NCI-H526 (cell line): Measurements from ENCODE around the gene CMSS1.
"Not testable (repeated sequence)": the region's sequence is repeated elsewhere in the genome, so short reads cannot be mapped to it uniquely, and the experiment has no call there.

Source experiments
- DNase-seq, 2 experiments: peaks; one replicate each; lab custom pipeline; 2025; lab: John Stamatoyannopoulos, UW

CMSS1 gene

DNA sequence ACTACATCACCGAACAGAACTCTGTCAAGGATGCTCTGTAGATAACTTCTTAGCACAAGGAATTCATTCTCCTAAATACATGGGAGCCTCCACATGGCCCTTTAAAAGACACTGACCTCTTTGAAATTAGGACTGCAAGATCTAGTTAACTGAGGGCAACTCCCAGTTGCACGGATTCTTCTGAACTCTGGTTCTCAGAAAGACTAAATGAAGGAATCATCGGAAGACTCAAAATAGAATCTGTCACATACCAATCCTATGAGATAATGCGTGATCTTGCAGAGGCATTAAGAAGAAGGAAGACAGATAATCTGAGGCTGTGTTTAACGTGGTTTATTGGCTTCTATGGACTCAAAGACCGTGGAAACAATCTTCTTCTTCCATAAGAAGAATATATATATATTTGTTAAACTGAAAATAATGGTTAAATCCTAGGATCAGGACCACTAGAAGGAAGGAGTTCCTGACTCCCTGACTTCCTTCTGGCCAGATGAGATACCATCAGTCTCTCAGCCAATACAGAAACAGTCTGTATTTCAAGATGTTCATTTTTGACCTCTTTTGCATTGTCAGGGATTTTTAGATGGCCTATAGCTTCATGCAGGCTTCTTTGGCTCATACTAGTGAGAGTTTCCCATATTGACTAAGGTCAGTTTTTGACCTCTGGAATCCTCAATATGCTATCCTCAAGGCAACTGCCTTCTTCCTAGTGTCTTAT is 409.2 kb downstream of the CMSS1 start:
- no peak for DNase-seq

GRCh38 chr3:100227511-100227921 is 409.9 kb downstream of the CMSS1 start:
- DNase-seq = no peak

DNA sequence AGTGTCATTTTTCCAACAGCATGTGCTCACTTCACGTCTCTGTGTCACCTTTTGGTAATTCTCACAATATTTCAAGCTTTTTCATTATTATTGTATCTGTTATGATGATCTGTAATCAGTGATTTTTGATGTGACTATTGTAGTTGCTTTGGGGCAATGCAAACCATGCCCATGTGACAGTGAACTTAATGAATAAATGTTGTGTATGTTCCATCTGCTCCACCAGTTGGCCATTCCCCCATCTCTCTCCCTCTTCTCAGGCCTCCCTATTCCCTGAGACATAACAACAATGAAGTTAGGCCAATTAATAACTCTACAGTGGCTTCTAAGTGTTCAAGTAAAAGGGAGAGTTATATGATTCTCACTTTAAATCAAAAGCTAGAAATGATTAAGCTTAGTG is 410.6 kb downstream of the CMSS1 start:
- no peak for DNase-seq

- not testable (repeated sequence) for DNase-seq
Observed at GRCh38 chr3:100229188-100229587, 411.5 kb downstream of the CMSS1 start.

GRCh38 chr3:100230710-100231109 is 413.0 kb downstream of the CMSS1 start:
- DNase-seq = no peak
